K562 (cell line): ENCODE data around the gene TSPAN11. TPM values are rescaled to one million over a fixed set of nuclear protein-coding genes. Genes with fewer than 3 reads are reported as not detected.

Experiments
- ATAC-seq: fragments of 200-7000 bp; cut with Tn5 transposase; 3 replicates; pipeline ENCODE4 v1.9.1; 2020; ENCODE audit warnings: moderate library complexity
- BruUV-seq: library from RNA; stranded (reverse); fragments of 400-500 nt; replicated peaks from 2 replicates; lab custom pipeline; 2021; lab: Mats Ljungman, UMichigan
- CTCF ChIA-PET: fragments of 300-600 bp; formaldehyde crosslinking; extraction: SDS; loops from one replicate; lab custom pipeline; 2021; ENCODE audit warnings: low intra/inter-chr PET ratio; lab: Yijun Ruan, JAX
- POLR2A ChIA-PET: fragments of 300-600, 350-650 bp; sonication (Branson Sonifier 250); formaldehyde crosslinking; extraction: SDS; loops from one replicate; lab custom pipeline; 2021; ENCODE audit warnings: antibody characterized with exemption, inconsistent platforms; lab: Yijun Ruan, JAX
- DNase-seq, 4 experiments: peaks; one replicate each; pipeline versions ENCODE4 v3.0.0 to v3.0.0-alpha.2; 2011 to 2018; ENCODE audit warnings: low spot score in 3 of 4, mixed read lengths in 3 of 4; ENCODE audit errors: extremely low read depth in 1 of 4
- FAIRE-seq: peaks from 2 replicates; lab custom pipeline; 2011; peaks lifted over from hg19 to GRCh38; lab: Jason Lieb, UNC
- H2AFZ ChIP-seq: 2 replicates; pipeline ENCODE4 v1.6.0; 2011; ENCODE audit warnings: low read depth, low read length, control low read depth, inconsistent platforms
- H3K27ac ChIP-seq: fragments of 200-600 bp; 3 replicates; pipeline ENCODE4 v1.8.0; 2011; ENCODE audit warnings: low read depth, mild to moderate bottlenecking, control low read depth, inconsistent platforms, low read length, moderate library complexity, mixed read lengths; ENCODE audit errors: extremely low read depth
- H3K27me3 ChIP-seq, 2 experiments: fragments of 300-600 bp in 1 of 2; 2 replicates in 1 of 2; 3 replicates in 1 of 2; pipeline versions ENCODE4 v1.6.0 to v1.8.0; 2011; ENCODE audit warnings: inconsistent platforms in 2 of 2, low read length in 2 of 2, mild to moderate bottlenecking in 1 of 2, mixed read lengths in 1 of 2, moderate library complexity in 1 of 2; ENCODE audit not compliant: control insufficient read depth in 2 of 2, insufficient read depth in 2 of 2
- H3K36me3 ChIP-seq: fragments of 300-600 bp; 3 replicates; pipeline ENCODE4 v1.8.0; 2011; ENCODE audit warnings: mild to moderate bottlenecking, low read length, inconsistent platforms; ENCODE audit not compliant: control insufficient read depth, insufficient read depth
- H3K4me1 ChIP-seq, 2 experiments: fragments of 200-600 bp in 1 of 2; replicated peaks in 1 of 2; 2 replicates in 1 of 2; 3 replicates in 1 of 2; pipeline versions ENCODE4 v1.5.1 to v1.8.0; 2011; ENCODE audit warnings: inconsistent platforms in 2 of 2, low read length in 2 of 2, mild to moderate bottlenecking in 1 of 2, mixed read lengths in 1 of 2, moderate library complexity in 1 of 2; ENCODE audit not compliant: control insufficient read depth in 2 of 2, insufficient read depth in 2 of 2
- H3K4me2 ChIP-seq: 2 replicates; pipeline ENCODE4 v1.6.1; 2011; ENCODE audit warnings: low read length, control low read depth, inconsistent platforms, mixed read lengths; ENCODE audit not compliant: insufficient read depth
- H3K4me3 ChIP-seq: fragments of 200-600 bp; sonication (generic), shearing (Covaris generic); 2 replicates; pipeline ENCODE4 v1.5.1; 2016; ENCODE audit warnings: control low read depth, inconsistent platforms
- H3K79me2 ChIP-seq: fragments of 200-600 bp; 3 replicates; pipeline ENCODE4 v1.8.0; 2011; ENCODE audit warnings: low read length, inconsistent platforms; ENCODE audit not compliant: control insufficient read depth, insufficient read depth
- H3K9ac ChIP-seq, 2 experiments: 2 replicates each; pipeline versions ENCODE4 v1.6.0 to v1.6.1; 2011; ENCODE audit warnings: low read depth in 2 of 2, low read length in 2 of 2, control low read depth in 1 of 2, inconsistent platforms in 1 of 2, mild to moderate bottlenecking in 1 of 2, mixed read lengths in 1 of 2; ENCODE audit not compliant: insufficient read depth in 1 of 2
- H3K9me1 ChIP-seq: one replicate; pipeline ENCODE4 v1.6.0; 2011; ENCODE audit warnings: inconsistent platforms, mild to moderate bottlenecking, low read length, moderate library complexity; ENCODE audit not compliant: control insufficient read depth, insufficient read depth
- H3K9me3 ChIP-seq: replicated peaks from 2 replicates; pipeline ENCODE4 v1.5.1; 2011; ENCODE audit warnings: low read depth, low read length, inconsistent platforms; ENCODE audit not compliant: control insufficient read depth, insufficient read depth
- H4K20me1 ChIP-seq: replicated peaks from 2 replicates; pipeline ENCODE4 v1.6.1; 2011; ENCODE audit warnings: low read length, inconsistent platforms, mixed read lengths; ENCODE audit not compliant: control insufficient read depth, insufficient read depth
- ARHGAP35 ChIP-seq: fragments of 450-650 bp; IDR thresholded peaks from 2 replicates; pipeline ENCODE4 v1.6.1; 2018; ENCODE audit not compliant: partially characterized antibody
- ATF1 ChIP-seq, 2 experiments: fragments of 450-650 bp in 1 of 2; IDR thresholded peaks; 2 replicates each; pipeline ENCODE4 v1.6.1; 2016; ENCODE audit warnings: missing compliant biosample characterization in 1 of 2, missing genetic modification characterization in 1 of 2
- DNMT1 ChIP-seq: fragments of 450-650 bp; IDR thresholded peaks from 2 replicates; pipeline ENCODE4 v1.6.1; 2016; ENCODE audit warnings: antibody characterized with exemption, mild to moderate bottlenecking
- ESRRB ChIP-seq: fragments of 250-450 bp; sonication (Bioruptor Pico); IDR thresholded peaks from 2 replicates; pipeline ENCODE4 v1.5.0; 2020; ENCODE audit warnings: mild to moderate bottlenecking, moderate library complexity, borderline replicate concordance
- HNRNPL ChIP-seq: fragments of 200-400 bp; formaldehyde crosslinking; IDR thresholded peaks from 2 replicates; pipeline ENCODE4 v1.6.1; 2017; ENCODE audit warnings: low read depth, mild to moderate bottlenecking, low read length
- KLF6 ChIP-seq: fragments of 250-450 bp; sonication (Bioruptor Pico); IDR thresholded peaks from 2 replicates; pipeline ENCODE4 v1.4.0; 2020; ENCODE audit warnings: mild to moderate bottlenecking, moderate library complexity, borderline replicate concordance
- MAZ ChIP-seq, 2 experiments: fragments of 450-650 bp in 1 of 2; sonication (generic) in 1 of 2; formaldehyde crosslinking; IDR thresholded peaks in 1 of 2; conservative IDR thresholded peaks in 1 of 2; 2 replicates each; pipeline versions ENCODE4 v1.4.0 to v1.5.0; 2020; ENCODE audit warnings: mild to moderate bottlenecking in 1 of 2, missing genetic modification reagents in 1 of 2
- MECOM ChIP-seq: fragments of 250-450 bp; sonication (Bioruptor Pico); IDR thresholded peaks from 2 replicates; pipeline ENCODE4 v1.8.0; 2022; ENCODE audit warnings: inconsistent platforms
- NUFIP1 ChIP-seq: fragments of 450-650 bp; IDR thresholded peaks from 2 replicates; pipeline ENCODE4 v1.6.1; 2018; ENCODE audit not compliant: partially characterized antibody
- STAT5A ChIP-seq: IDR thresholded peaks from 2 replicates; pipeline ENCODE4 v1.6.1; 2012; ENCODE audit warnings: low read length, inconsistent platforms, borderline replicate concordance
- VEZF1 ChIP-seq: fragments of 200-800 bp; sonication (Bioruptor generic); IDR thresholded peaks from 2 replicates; pipeline ENCODE4 v1.6.1; 2017; ENCODE audit warnings: missing genetic modification characterization, missing compliant biosample characterization
- XRCC5 ChIP-seq: fragments of 200-400 bp; formaldehyde crosslinking; IDR thresholded peaks from 2 replicates; pipeline ENCODE4 v1.6.1; 2017; ENCODE audit warnings: low read depth, mild to moderate bottlenecking, low read length
- ZNF212 ChIP-seq: fragments of 450-650 bp; formaldehyde crosslinking; IDR thresholded peaks from 2 replicates; pipeline ENCODE4 v1.4.0; 2020; ENCODE audit warnings: mild to moderate bottlenecking
- ZNF311 ChIP-seq: fragments of 250-450 bp; sonication (Bioruptor Pico); IDR thresholded peaks from 2 replicates; pipeline ENCODE4 v1.4.0; 2020; ENCODE audit warnings: mild to moderate bottlenecking, moderate library complexity
- WGBS: fragments of 100-300 bp; shearing (Covaris generic); methylation state at CpG from one replicate; pipeline ENCODE4 v1.1.6; 2016; ENCODE audit warnings: low coverage, mixed read lengths; ENCODE audit not compliant: insufficient coverage; ENCODE audit errors: missing lambda C conversion rate; 5-methylcytosine and 5-hydroxymethylcytosine counted together
- in situ Hi-C: fragments of 300-500 bp; cut with MboI; formaldehyde crosslinking; loops from 4 replicates; pipeline ENCODE4 v1.15.0; 2018; ENCODE audit warnings: inconsistent platforms, mixed read lengths
- intact Hi-C: fragments of 100-400 bp; cut with micrococcal nuclease; formaldehyde crosslinking; loops from 2 replicates; pipeline ENCODE4 v1.14.2; 2022
- polyA plus RNA-seq, 8 experiments: library from polyadenylated mRNA; depleted of rRNA in 4 of 8; stranded (reverse) in 5 of 8; unstranded in 3 of 8; fragments of >200 nt; fragmentation: Nextera tagmentation in 2 of 8; fragmentation: Illumina TruSeq in 1 of 8; extraction: Ambion mirVana in 2 of 8; extraction: Trizol in 1 of 8; gene quantifications; 2 replicates each; pipeline versions ENCODE4 v1.2.1 to v1.2.3, GENCODE V29; 2011 to 2014; ENCODE audit warnings: inconsistent platforms in 1 of 8, missing spikeins in 1 of 8
- total RNA-seq, 7 experiments: library from RNA; depleted of rRNA in 6 of 7; stranded (reverse); fragments of >200 nt in 6 of 7; fragmentation: Illumina TruSeq in 2 of 7; extraction: Trizol in 2 of 7; gene quantifications; 2 replicates each; pipeline versions ENCODE4 v1.2.1 to v1.2.3, GENCODE V29; 2011 to 2021; ENCODE audit warnings: low replicate concordance in 1 of 7

The TSPAN11 gene
- total and polyA plus RNA-seq, 9 of the 15 experiments (the other 6 are each of a cell fraction or from before 2014, with no cell fraction given): not detected

- H2AFZ ChIP-seq: no peak overlapping the region
- BruUV-seq: no TSS peak
- in situ Hi-C loops (no loop called here), intact Hi-C loops (no loop called here)
- no peak overlapping the region for H3K9ac ChIP-seq
- no peak overlapping the region for H3K27ac ChIP-seq
- no peak overlapping the region for H3K4me2 ChIP-seq
- no peaks in the 10 kb centered on the region for H4K20me1 ChIP-seq
- FAIRE-seq (no peak), ATAC-seq (no peak), DNase-seq (no peak)
- H3K36me3 ChIP-seq: no peaks in the 10 kb centered on the region
- H3K9me1 ChIP-seq: no peaks in the 10 kb centered on the region
- no peaks in the 10 kb centered on the region; a peak in 1 of 5 replicates for H3K27me3 ChIP-seq
- WGBS: 0% methylated on average over 1 of the region's 1 CpG
- no peaks in the 10 kb centered on the region for H3K79me2 ChIP-seq
- no peaks in the 10 kb centered on the region for H3K4me1 ChIP-seq
- H3K4me3 ChIP-seq: no peak overlapping the region
- ChIA-PET POLR2A (no interaction called here), CTCF (no interaction called here)
- H3K9me3 ChIP-seq: no peaks in the 10 kb centered on the region
- TF ChIP-seq XRCC5 (no peak), MECOM (no peak), ZNF212 (CRISPR knock-in tag) (no peak), ATF1 (CRISPR knock-in tag; IDR thresholded peaks at IDR 0.05) (no peak), ATF1 (tag; IDR thresholded peaks at IDR 0.05) (no peak), NUFIP1 (no peak), MAZ (CRISPR knock-in tag; conservative IDR thresholded peaks at IDR 0.05 in 1 of 2, IDR thresholded peaks at IDR 0.05 in 1 of 2) (no peak), ARHGAP35 (no peak), VEZF1 (no peak), HNRNPL (no peak), DNMT1 (no peak), STAT5A (no peak), KLF6 (CRISPR knock-in tag) (no peak), ESRRB (CRISPR knock-in tag) (no peak), ZNF311 (CRISPR knock-in tag) (no peak)
Measured at GRCh38 chr12:30900351-30900750, 26.2 kb upstream of the TSPAN11 start.
